Liver (tissue), 9 donors: ENCODE data around the gene VEGFA. TPM values are rescaled to one million over a fixed set of nuclear protein-coding genes. Genes with fewer than 3 reads are reported as not detected.

ENCODE experiments used
- DNase-seq: peaks from one replicate; pipeline ENCODE4 v3.0.0-alpha.2; 2017; ENCODE audit warnings: low spot score
- H3K27ac ChIP-seq, 2 donors: one replicate each; pipeline ENCODE4 v1.7.0; 2013; ENCODE audit warnings: inconsistent platforms in 2 of 2, low read length in 2 of 2, control low read depth in 1 of 2, low read depth in 1 of 2, mild to moderate bottlenecking in 1 of 2
- H3K27me3 ChIP-seq, 4 donors: one replicate each; pipeline versions ENCODE4 v1.6.1 to v1.7.0; 2013; ENCODE audit warnings: low read length in 3 of 4, inconsistent platforms in 1 of 4, mild to moderate bottlenecking in 1 of 4, moderate library complexity in 1 of 4; ENCODE audit not compliant: control insufficient read depth in 4 of 4, insufficient read depth in 4 of 4
- H3K36me3 ChIP-seq, 4 donors: one replicate each; pipeline versions ENCODE4 v1.6.1 to v1.7.0; 2013; ENCODE audit warnings: low read length in 3 of 4, mild to moderate bottlenecking in 3 of 4, low read depth in 1 of 4, moderate library complexity in 1 of 4; ENCODE audit not compliant: control insufficient read depth in 4 of 4, insufficient read depth in 3 of 4
- H3K4me1 ChIP-seq, 4 donors: one replicate each; pipeline versions ENCODE4 v1.6.1 to v1.7.0; 2013; ENCODE audit warnings: low read length in 3 of 4, mild to moderate bottlenecking in 3 of 4, moderate library complexity in 1 of 4; ENCODE audit not compliant: control insufficient read depth in 4 of 4, insufficient read depth in 4 of 4
- H3K4me3 ChIP-seq, 3 donors: one replicate each; pipeline versions ENCODE4 v1.6.1 to v1.7.0; 2013; ENCODE audit warnings: low read length in 3 of 3, control low read depth in 1 of 3, low read depth in 1 of 3, mild to moderate bottlenecking in 1 of 3
- H3K9ac ChIP-seq, 2 donors: one replicate each; pipeline ENCODE4 v1.7.0; 2013; ENCODE audit warnings: low read length in 2 of 2, mild to moderate bottlenecking in 2 of 2, moderate library complexity in 2 of 2, control low read depth in 1 of 2, low read depth in 1 of 2
- H3K9me3 ChIP-seq, 4 donors: one replicate each; pipeline versions ENCODE4 v1.6.1 to v1.7.0; 2013; ENCODE audit warnings: low read length in 3 of 4; ENCODE audit not compliant: control insufficient read depth in 4 of 4
- EGR1 ChIP-seq, 2 donors: IDR thresholded peaks; 2 replicates each; pipeline ENCODE4 v1.6.1; 2016 to 2018; ENCODE audit warnings: antibody characterized with exemption in 2 of 2, low read depth in 2 of 2
- FOXA1 ChIP-seq: IDR thresholded peaks from 2 replicates; pipeline ENCODE4 v1.6.1; 2016; ENCODE audit warnings: antibody characterized with exemption
- FOXA2 ChIP-seq: IDR thresholded peaks from 2 replicates; pipeline ENCODE4 v1.6.1; 2016; ENCODE audit warnings: antibody characterized with exemption
- GABPA ChIP-seq, 2 donors: IDR thresholded peaks in 1 of 2; conservative IDR thresholded peaks in 1 of 2; 2 replicates each; pipeline ENCODE4 v1.6.1; 2016; ENCODE audit warnings: antibody characterized with exemption in 2 of 2, mild to moderate bottlenecking in 1 of 2, moderate library complexity in 1 of 2
- HNF4A ChIP-seq, 2 donors: conservative IDR thresholded peaks; 2 replicates each; pipeline ENCODE4 v1.6.1; 2016; ENCODE audit warnings: antibody characterized with exemption in 2 of 2, mild to moderate bottlenecking in 2 of 2
- HNF4G ChIP-seq: IDR thresholded peaks from 2 replicates; pipeline ENCODE4 v1.6.1; 2016; ENCODE audit warnings: antibody characterized with exemption
- JUND ChIP-seq, 2 donors: IDR thresholded peaks; 2 replicates each; pipeline ENCODE4 v1.6.1; 2016; ENCODE audit warnings: antibody characterized with exemption in 2 of 2
- NR2F2 ChIP-seq: IDR thresholded peaks from 2 replicates; pipeline ENCODE4 v1.6.1; 2016; ENCODE audit warnings: antibody characterized with exemption
- RAD21 ChIP-seq, 2 donors: IDR thresholded peaks; 2 replicates each; pipeline ENCODE4 v1.6.1; 2016; ENCODE audit warnings: antibody characterized with exemption in 2 of 2, mild to moderate bottlenecking in 2 of 2
- RXRA ChIP-seq, 2 donors: IDR thresholded peaks; 2 replicates each; pipeline ENCODE4 v1.6.1; 2017 to 2018; ENCODE audit warnings: antibody characterized with exemption in 2 of 2, mild to moderate bottlenecking in 1 of 2
- SP1 ChIP-seq: IDR thresholded peaks from 2 replicates; pipeline ENCODE4 v1.6.1; 2018; ENCODE audit warnings: antibody characterized with exemption, mild to moderate bottlenecking
- TAF1 ChIP-seq: conservative IDR thresholded peaks from 2 replicates; pipeline ENCODE4 v1.6.1; 2016; ENCODE audit warnings: antibody characterized with exemption, mild to moderate bottlenecking
- YY1 ChIP-seq: IDR thresholded peaks from 2 replicates; pipeline ENCODE4 v1.6.1; 2016; ENCODE audit warnings: antibody characterized with exemption, mild to moderate bottlenecking
- WGBS: extraction: QIAGEN DNeasy Blood & Tissue Kit; methylation state at CpG from one replicate; pipeline ENCODE4 v1.1.7; 2013; 5-methylcytosine and 5-hydroxymethylcytosine counted together
- polyA plus RNA-seq, 2 donors: library from polyadenylated mRNA; stranded (reverse) in 1 of 2; unstranded in 1 of 2; fragments of 200-250 nt in 1 of 2; fragments of >200 nt in 1 of 2; fragmentation: Nextera tagmentation in 1 of 2; extraction: Ambion mirVana in 1 of 2; gene quantifications; one replicate each; pipeline versions ENCODE4 v1.2.1 to v1.2.3, GENCODE V29; 2013 to 2015
- total RNA-seq, 2 donors: library from RNA; depleted of rRNA; stranded (reverse); fragments of >200 nt; gene quantifications; one replicate each; pipeline ENCODE4 v1.2.3, GENCODE V29; 2014
- TF ChIP-seq, protein P1 (sequence below): fragments of 150-350 bp; IDR thresholded peaks from 2 replicates; pipeline ENCODE4 v1.5.1; 2017; ENCODE audit warnings: improper control_type of control experiment, low read depth, low read length; ENCODE audit not compliant: missing input control
- TF ChIP-seq, protein P2 (sequence below): IDR thresholded peaks from 2 replicates; pipeline ENCODE4 v1.6.1; 2016; ENCODE audit warnings: antibody characterized with exemption
- TF ChIP-seq, protein P3 (sequence below): IDR thresholded peaks from 2 replicates; pipeline ENCODE4 v1.6.1; 2016; ENCODE audit warnings: antibody characterized with exemption
- TF ChIP-seq, protein P4 (sequence below): IDR thresholded peaks from 2 replicates; pipeline ENCODE4 v1.6.1; 2016; ENCODE audit warnings: antibody characterized with exemption
- TF ChIP-seq, protein P5 (sequence below): IDR thresholded peaks from 2 replicates; pipeline ENCODE4 v1.6.1; 2016; ENCODE audit warnings: antibody characterized with exemption, mild to moderate bottlenecking
- donor health status: healthy.
- donor health status: healthy.
- donor health status: healthy.
- donor health status: healthy.
- donor health status: healthy.

The VEGFA gene
- total and polyA plus RNA-seq, 4 donors: 14.7 to 160 (median 65.2) TPM

DNA sequence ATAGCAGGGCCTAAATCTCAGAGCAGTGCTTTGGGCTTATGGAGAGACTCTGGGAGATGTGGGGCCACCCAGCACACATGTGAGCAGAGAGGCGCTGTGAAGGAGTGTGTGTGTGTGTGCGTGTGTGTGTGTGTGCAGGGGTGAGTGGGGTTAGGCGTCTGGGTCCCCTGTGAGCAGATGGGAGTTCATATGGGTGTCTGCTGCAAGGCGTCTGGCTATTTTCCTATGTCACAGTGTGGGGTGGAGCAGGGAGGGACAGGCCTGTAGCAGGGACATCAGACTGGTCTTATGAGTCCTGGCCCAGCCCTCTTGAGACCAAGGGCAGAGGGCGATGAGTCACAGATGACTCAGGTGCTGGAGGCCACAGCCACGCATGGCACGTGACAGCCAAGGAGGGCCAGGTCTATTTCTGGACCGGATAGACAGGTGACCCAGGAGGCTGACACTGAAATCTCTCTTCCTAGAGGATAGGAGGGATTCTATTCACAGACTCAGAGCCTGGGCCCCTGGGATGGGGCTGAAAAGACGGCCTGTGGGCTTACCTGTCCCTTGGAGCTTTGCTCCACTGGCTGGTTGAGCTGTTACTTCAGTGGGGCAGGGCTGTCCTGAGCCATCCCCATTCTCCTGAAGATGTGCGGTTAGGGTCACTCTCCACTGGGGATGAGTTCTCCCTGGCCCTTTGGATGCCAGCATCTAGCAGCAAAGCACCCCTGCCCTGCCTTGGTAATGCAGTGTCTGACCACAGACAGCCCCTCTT lies 28.9 kb downstream of the VEGFA start:
- TF ChIP-seq NR2F2 (no peak), FOXA2 (no peak), JUND (IDR thresholded peaks at IDR 0.05) (peak; percentile 96 to 99), YY1 (no peak), FOXA1 (no peak), SP1 (peak; percentile 37), GABPA (IDR thresholded peaks at IDR 0.05 in 1 of 2, conservative IDR thresholded peaks at IDR 0.05 in 1 of 2) (no peak), RAD21 (IDR thresholded peaks at IDR 0.05) (peak in 1 of 2 donors; percentile 7), HNF4G (no peak), RXRA (IDR thresholded peaks at IDR 0.05) (peak in 1 of 2 donors; percentile 85), HNF4A (conservative IDR thresholded peaks at IDR 0.05) (peak; percentile 71 to 94), TAF1 (no peak), EGR1 (IDR thresholded peaks at IDR 0.05; ENCODE audit: low read depth in 2 of 2) (no peak)
- TF ChIP-seq, protein P1, sequence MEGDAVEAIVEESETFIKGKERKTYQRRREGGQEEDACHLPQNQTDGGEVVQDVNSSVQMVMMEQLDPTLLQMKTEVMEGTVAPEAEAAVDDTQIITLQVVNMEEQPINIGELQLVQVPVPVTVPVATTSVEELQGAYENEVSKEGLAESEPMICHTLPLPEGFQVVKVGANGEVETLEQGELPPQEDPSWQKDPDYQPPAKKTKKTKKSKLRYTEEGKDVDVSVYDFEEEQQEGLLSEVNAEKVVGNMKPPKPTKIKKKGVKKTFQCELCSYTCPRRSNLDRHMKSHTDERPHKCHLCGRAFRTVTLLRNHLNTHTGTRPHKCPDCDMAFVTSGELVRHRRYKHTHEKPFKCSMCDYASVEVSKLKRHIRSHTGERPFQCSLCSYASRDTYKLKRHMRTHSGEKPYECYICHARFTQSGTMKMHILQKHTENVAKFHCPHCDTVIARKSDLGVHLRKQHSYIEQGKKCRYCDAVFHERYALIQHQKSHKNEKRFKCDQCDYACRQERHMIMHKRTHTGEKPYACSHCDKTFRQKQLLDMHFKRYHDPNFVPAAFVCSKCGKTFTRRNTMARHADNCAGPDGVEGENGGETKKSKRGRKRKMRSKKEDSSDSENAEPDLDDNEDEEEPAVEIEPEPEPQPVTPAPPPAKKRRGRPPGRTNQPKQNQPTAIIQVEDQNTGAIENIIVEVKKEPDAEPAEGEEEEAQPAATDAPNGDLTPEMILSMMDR: no peak
- TF ChIP-seq, protein P2, sequence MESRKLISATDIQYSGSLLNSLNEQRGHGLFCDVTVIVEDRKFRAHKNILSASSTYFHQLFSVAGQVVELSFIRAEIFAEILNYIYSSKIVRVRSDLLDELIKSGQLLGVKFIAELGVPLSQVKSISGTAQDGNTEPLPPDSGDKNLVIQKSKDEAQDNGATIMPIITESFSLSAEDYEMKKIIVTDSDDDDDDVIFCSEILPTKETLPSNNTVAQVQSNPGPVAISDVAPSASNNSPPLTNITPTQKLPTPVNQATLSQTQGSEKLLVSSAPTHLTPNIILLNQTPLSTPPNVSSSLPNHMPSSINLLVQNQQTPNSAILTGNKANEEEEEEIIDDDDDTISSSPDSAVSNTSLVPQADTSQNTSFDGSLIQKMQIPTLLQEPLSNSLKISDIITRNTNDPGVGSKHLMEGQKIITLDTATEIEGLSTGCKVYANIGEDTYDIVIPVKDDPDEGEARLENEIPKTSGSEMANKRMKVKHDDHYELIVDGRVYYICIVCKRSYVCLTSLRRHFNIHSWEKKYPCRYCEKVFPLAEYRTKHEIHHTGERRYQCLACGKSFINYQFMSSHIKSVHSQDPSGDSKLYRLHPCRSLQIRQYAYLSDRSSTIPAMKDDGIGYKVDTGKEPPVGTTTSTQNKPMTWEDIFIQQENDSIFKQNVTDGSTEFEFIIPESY: no peak
- TF ChIP-seq, protein P3, sequence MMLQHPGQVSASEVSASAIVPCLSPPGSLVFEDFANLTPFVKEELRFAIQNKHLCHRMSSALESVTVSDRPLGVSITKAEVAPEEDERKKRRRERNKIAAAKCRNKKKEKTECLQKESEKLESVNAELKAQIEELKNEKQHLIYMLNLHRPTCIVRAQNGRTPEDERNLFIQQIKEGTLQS: peak; percentile 81
- TF ChIP-seq, protein P4, sequence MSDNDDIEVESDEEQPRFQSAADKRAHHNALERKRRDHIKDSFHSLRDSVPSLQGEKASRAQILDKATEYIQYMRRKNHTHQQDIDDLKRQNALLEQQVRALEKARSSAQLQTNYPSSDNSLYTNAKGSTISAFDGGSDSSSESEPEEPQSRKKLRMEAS: no peak
- TF ChIP-seq, protein P5, sequence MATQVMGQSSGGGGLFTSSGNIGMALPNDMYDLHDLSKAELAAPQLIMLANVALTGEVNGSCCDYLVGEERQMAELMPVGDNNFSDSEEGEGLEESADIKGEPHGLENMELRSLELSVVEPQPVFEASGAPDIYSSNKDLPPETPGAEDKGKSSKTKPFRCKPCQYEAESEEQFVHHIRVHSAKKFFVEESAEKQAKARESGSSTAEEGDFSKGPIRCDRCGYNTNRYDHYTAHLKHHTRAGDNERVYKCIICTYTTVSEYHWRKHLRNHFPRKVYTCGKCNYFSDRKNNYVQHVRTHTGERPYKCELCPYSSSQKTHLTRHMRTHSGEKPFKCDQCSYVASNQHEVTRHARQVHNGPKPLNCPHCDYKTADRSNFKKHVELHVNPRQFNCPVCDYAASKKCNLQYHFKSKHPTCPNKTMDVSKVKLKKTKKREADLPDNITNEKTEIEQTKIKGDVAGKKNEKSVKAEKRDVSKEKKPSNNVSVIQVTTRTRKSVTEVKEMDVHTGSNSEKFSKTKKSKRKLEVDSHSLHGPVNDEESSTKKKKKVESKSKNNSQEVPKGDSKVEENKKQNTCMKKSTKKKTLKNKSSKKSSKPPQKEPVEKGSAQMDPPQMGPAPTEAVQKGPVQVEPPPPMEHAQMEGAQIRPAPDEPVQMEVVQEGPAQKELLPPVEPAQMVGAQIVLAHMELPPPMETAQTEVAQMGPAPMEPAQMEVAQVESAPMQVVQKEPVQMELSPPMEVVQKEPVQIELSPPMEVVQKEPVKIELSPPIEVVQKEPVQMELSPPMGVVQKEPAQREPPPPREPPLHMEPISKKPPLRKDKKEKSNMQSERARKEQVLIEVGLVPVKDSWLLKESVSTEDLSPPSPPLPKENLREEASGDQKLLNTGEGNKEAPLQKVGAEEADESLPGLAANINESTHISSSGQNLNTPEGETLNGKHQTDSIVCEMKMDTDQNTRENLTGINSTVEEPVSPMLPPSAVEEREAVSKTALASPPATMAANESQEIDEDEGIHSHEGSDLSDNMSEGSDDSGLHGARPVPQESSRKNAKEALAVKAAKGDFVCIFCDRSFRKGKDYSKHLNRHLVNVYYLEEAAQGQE: no peak
- Histone ChIP-seq H3K9ac (no peak overlapping the region), H3K27me3 (no peaks in the 10 kb centered on the region), H3K4me1 (peaks cover 15 to 40% (median 32%) of the 10 kb centered on the region in 4 donors), H3K4me3 (no peak overlapping the region), H3K9me3 (no peaks in the 10 kb centered on the region), H3K36me3 (no peaks in the 10 kb centered on the region), H3K27ac (peak overlapping the region; percentile 20 to 21)
- WGBS: 60% methylated on average over 10 of the region's 10 CpGs
- no peak for DNase-seq
